ENCODE results near the gene MATN1.

DNA sequence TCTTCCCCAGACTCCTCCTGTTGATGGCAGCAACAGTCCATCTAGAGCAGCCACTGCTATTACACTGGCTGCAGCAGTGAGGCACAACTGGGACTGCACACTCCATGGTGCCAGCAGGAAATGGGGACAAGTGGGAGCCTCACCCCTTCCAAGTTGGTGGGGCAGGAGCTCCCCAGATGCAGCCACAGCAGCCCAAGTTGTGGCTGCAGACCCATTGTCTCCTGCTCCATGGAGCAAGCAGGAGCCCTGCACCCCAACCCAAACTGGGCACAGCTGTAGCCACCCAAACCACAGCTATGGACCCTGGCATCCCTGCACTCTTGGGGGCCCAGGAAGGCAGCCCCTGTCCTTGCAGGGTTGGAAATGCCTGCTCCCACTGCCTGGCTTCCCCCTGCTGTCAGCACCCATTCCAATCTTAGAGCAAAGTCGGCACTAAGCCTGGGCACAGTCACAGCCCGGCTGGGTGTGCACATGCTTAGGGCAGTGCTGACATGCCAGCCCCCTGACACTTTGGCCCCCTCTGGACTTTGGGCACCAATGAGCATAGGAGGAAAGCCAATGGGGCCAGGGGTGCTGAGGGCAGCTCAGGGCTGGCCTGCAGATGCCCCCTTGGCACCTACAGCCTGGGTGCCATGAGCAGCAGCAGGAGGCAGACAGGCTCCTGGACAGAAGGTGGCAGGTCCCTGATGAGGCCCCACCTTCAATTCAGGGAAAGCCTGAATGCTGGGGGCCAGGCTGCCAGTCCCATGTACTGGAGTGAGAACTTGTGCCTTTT, 44.0 kb downstream of the MATN1 start:
- TF ChIP-seq CTCF (optimal IDR thresholded peaks at IDR 0.05 in 1 of 3, IDR thresholded peaks at IDR 0.05 in 1 of 3, conservative IDR thresholded peaks at IDR 0.05 in 1 of 3; ENCODE audit: extremely low read depth in 1 of 3, insufficient read depth in 2 of 3, low read length in 3 of 3) (peak in 1 of 3 experiments; percentile 15), EZH2 (IDR thresholded peaks at IDR 0.05; ENCODE audit: low read length) (no peak)

Data from keratinocyte (primary cell).